ENCODE data around the gene MYO7A. TPM values are rescaled to one million over a fixed set of nuclear protein-coding genes. Genes with fewer than 3 reads are reported as not detected.

The MYO7A gene
- total and polyA plus RNA-seq, 2 of the 8 experiments (the other 6 are each of a cell fraction or from before 2014, with no cell fraction given), result 1.5 to 1.9 TPM

DNA sequence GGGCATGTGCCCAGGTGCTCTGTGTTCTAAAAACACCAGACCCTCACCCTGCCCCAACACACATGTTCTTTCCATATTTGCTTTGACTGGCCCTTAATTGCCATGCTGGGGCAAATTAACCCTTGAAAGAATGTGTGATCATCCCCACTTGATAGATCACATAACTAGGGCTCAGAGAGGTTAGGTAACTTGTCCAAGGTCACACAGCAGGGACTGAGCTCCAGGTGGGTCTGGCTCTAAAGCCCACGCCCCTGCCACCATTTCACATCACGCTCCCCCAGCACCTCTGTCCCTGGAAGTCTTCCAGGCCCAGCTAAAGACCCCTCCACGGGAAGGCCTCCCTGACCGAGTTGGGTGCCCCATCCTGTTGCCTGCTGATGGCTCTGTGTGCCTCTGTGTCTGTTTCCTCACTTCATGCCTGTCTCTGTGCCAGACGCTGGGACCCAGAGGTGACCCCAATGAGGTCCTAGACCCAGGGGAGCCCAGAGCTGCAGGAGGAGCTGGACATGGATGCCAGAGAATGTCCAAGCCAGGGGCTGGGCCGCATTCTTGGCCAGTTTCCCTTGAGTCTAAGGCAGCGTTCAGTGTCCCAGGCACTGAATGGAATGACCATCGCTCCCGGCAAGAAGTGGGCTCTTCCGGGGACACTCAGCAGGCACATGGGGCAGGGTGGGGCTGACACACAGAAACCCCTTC is 79.7 kb downstream of the MYO7A start:
- Histone ChIP-seq H3K18ac (ENCODE audit: extremely low read depth, low read length) (no peak overlapping the region), H2BK120ac (replicated peaks; ENCODE audit: low read depth, low read length) (no peak overlapping the region), H2BK12ac (ENCODE audit: low read depth, low read length) (no peak overlapping the region), H3K79me1 (ENCODE audit: low read depth, low read length) (no peaks in the 10 kb centered on the region), H3K9me3 (ENCODE audit: insufficient read depth in 2 of 2, low read depth in 1 of 2, low read length in 1 of 2) (no peaks in the 10 kb centered on the region), H2BK20ac (ENCODE audit: low read length) (no peak overlapping the region), H4K5ac (ENCODE audit: insufficient read length, low read depth, low read length) (no peak overlapping the region), H4K91ac (replicated peaks; ENCODE audit: insufficient read length, low read length) (no peak overlapping the region), H2AFZ (ENCODE audit: low read length) (no peak overlapping the region), H2AK5ac (ENCODE audit: low read depth, low read length) (no peak overlapping the region), H3K4me1 (replicated peaks in 1 of 4; ENCODE audit: control insufficient read depth in 3 of 4, insufficient read depth in 4 of 4, low read length in 3 of 4) (no peaks in the 10 kb centered on the region), H2BK5ac (ENCODE audit: low read depth, low read length) (no peak overlapping the region), H3K27ac (ENCODE audit: low read depth, low read length) (no peak overlapping the region), H3K56ac (replicated peaks; ENCODE audit: insufficient read length, low read depth, low read length) (no peak overlapping the region), H3K23me2 (ENCODE audit: low read depth, low read length) (no peaks in the 10 kb centered on the region), H4K20me1 (replicated peaks in 1 of 2; ENCODE audit: control insufficient read depth in 1 of 2, insufficient read depth in 2 of 2, low read length in 2 of 2) (no peaks in the 10 kb centered on the region), H3K23ac (ENCODE audit: insufficient read length) (no peak overlapping the region), H3K14ac (ENCODE audit: insufficient read length) (no peak overlapping the region), H3K79me2 (ENCODE audit: control insufficient read depth in 1 of 2, insufficient read depth in 2 of 2, low read length in 2 of 2) (no peaks in the 10 kb centered on the region), H3K9ac (replicated peaks in 1 of 4; ENCODE audit: extremely low read depth in 1 of 4, low read depth in 3 of 4, low read length in 3 of 4) (no peak overlapping the region), H3K4ac (replicated peaks; ENCODE audit: insufficient read length, low read depth, low read length) (no peak overlapping the region), H3K4me2 (ENCODE audit: insufficient read depth in 1 of 2, low read depth in 2 of 2, low read length in 2 of 2) (no peak overlapping the region), H3K4me3 (ENCODE audit: extremely low read depth in 1 of 4, insufficient read depth in 2 of 4, low read depth in 3 of 4, low read length in 4 of 4) (no peak overlapping the region), H3K36me3 (ENCODE audit: control insufficient read depth in 2 of 4, insufficient read depth in 4 of 4, low read length in 3 of 4) (no peaks in the 10 kb centered on the region), H4K8ac (ENCODE audit: extremely low read depth, insufficient read depth, low read length) (no peak overlapping the region), H3K27me3 (replicated peaks in 1 of 4; ENCODE audit: control insufficient read depth in 3 of 4, extremely low read depth in 1 of 4, insufficient read depth in 3 of 4, low read length in 3 of 4) (no peaks in the 10 kb centered on the region; a peak in 1 of 7 replicates), H2BK15ac (ENCODE audit: low read length) (no peak overlapping the region)
- ChIA-PET CTCF (ENCODE audit: partially characterized antibody) (interaction anchor here (2.6 to 5.9 kb wide), 2 partner anchors 10 to 13 kb away, joined by 12 to 35 read pairs; no protein-coding TSS in a partner anchor), POLR2A (ENCODE audit: partially characterized antibody) (no interaction called here)
- TF ChIP-seq KDM1A (IDR thresholded peaks at IDR 0.05; ENCODE audit: borderline replicate concordance, low read length), result peak; percentile 24; the same call in 1 of the 2 replicates
- TF ChIP-seq BRCA1 (IDR thresholded peaks at IDR 0.05; ENCODE audit: low read depth, low read length), result no peak
- FAIRE-seq (no peak), DNase-seq (ENCODE audit: low read depth in 1 of 2, low spot score in 2 of 2) (no peak)
- WGBS, 2 experiments (ENCODE audit: extremely low coverage in 1 of 2, insufficient coverage in 1 of 2, insufficient read length in 1 of 2, insufficient replicate concordance in 2 of 2, low coverage in 1 of 2, low lambda C conversion rate in 2 of 2, missing lambda C conversion rate in 1 of 2), result 89% methylated on average over 10 of the region's 10 CpGs; no CpG with 5 or more reads in 1 of the 2 experiments
